ENCODE data around the gene PSMC2. TPM values are rescaled to one million over a fixed set of nuclear protein-coding genes. Genes with fewer than 3 reads are reported as not detected.

PSMC2 gene
- polyA plus RNA-seq, 1 donor from 2014 or later: 192 TPM

GRCh38 chr7:103388469-103389140 is 41.2 kb downstream of the PSMC2 start:
- no peak overlapping the region for H3K9ac ChIP-seq (ENCODE audit: low read length)
- no peaks in the 10 kb centered on the region for H3K27me3 ChIP-seq (ENCODE audit: insufficient read depth, low read depth, low read length)
- H3K79me2 ChIP-seq (replicated peaks; ENCODE audit: insufficient read depth, low read length): no peaks in the 10 kb centered on the region
- H3K9me2 ChIP-seq (ENCODE audit: insufficient read depth, low read length): no peaks in the 10 kb centered on the region
- no peaks in the 10 kb centered on the region for H3K36me3 ChIP-seq (ENCODE audit: insufficient read depth, low read length)
- H3K4me3 ChIP-seq (ENCODE audit: low read length): no peak overlapping the region
- no peak overlapping the region for H3K27ac ChIP-seq (ENCODE audit: low read length)
- no peaks in the 10 kb centered on the region for H3F3A ChIP-seq (ENCODE audit: insufficient read depth, low read length, poor library complexity, severe bottlenecking)
- TF ChIP-seq SMC3 (conservative IDR thresholded peaks at IDR 0.05; ENCODE audit: poor library complexity) (no peak), REST (IDR thresholded peaks at IDR 0.05; ENCODE audit: borderline replicate concordance) (no peak), MXI1 (conservative IDR thresholded peaks at IDR 0.05; ENCODE audit: poor library complexity, severe bottlenecking) (no peak), TAF1 (IDR thresholded peaks at IDR 0.05; ENCODE audit: low read depth) (no peak), CTCF (IDR thresholded peaks at IDR 0.05; ENCODE audit: poor library complexity, severe bottlenecking) (no peak), EZH2 (IDR thresholded peaks at IDR 0.05; ENCODE audit: borderline replicate concordance, insufficient read depth, low read length, poor library complexity, severe bottlenecking) (no peak), POLR2AphosphoS5 (IDR thresholded peaks at IDR 0.05) (no peak), EP300 (conservative IDR thresholded peaks at IDR 0.05; ENCODE audit: poor library complexity, severe bottlenecking) (no peak), RAD21 (conservative IDR thresholded peaks at IDR 0.05) (no peak)
- H2AFZ ChIP-seq (ENCODE audit: low read depth, low read length): no peak overlapping the region
- H3K9me3 ChIP-seq (ENCODE audit: low read length): no peaks in the 10 kb centered on the region
- H4K20me1 ChIP-seq (ENCODE audit: insufficient read depth): no peaks in the 10 kb centered on the region
- H3K4me2 ChIP-seq (ENCODE audit: low read length): no peak overlapping the region

- no peak overlapping the region for H2AFZ ChIP-seq (ENCODE audit: low read depth, low read length)
- TF ChIP-seq MXI1 (conservative IDR thresholded peaks at IDR 0.05; ENCODE audit: poor library complexity, severe bottlenecking) (no peak), POLR2AphosphoS5 (IDR thresholded peaks at IDR 0.05) (no peak), REST (IDR thresholded peaks at IDR 0.05; ENCODE audit: borderline replicate concordance) (no peak), EP300 (conservative IDR thresholded peaks at IDR 0.05; ENCODE audit: poor library complexity, severe bottlenecking) (no peak), TAF1 (IDR thresholded peaks at IDR 0.05; ENCODE audit: low read depth) (no peak), EZH2 (IDR thresholded peaks at IDR 0.05; ENCODE audit: borderline replicate concordance, insufficient read depth, low read length, poor library complexity, severe bottlenecking) (no peak), RAD21 (conservative IDR thresholded peaks at IDR 0.05) (no peak), CTCF (IDR thresholded peaks at IDR 0.05; ENCODE audit: poor library complexity, severe bottlenecking) (no peak), SMC3 (conservative IDR thresholded peaks at IDR 0.05; ENCODE audit: poor library complexity) (no peak)
- H3K27me3 ChIP-seq (ENCODE audit: insufficient read depth, low read depth, low read length): no peaks in the 10 kb centered on the region
- H4K20me1 ChIP-seq (ENCODE audit: insufficient read depth): no peaks in the 10 kb centered on the region
- H3K9me2 ChIP-seq (ENCODE audit: insufficient read depth, low read length): no peaks in the 10 kb centered on the region
- H3K4me2 ChIP-seq (ENCODE audit: low read length): no peak overlapping the region
- H3K4me3 ChIP-seq (ENCODE audit: low read length): no peak overlapping the region
- H3F3A ChIP-seq (ENCODE audit: insufficient read depth, low read length, poor library complexity, severe bottlenecking): no peaks in the 10 kb centered on the region
- H3K27ac ChIP-seq (ENCODE audit: low read length): no peak overlapping the region
- no peaks in the 10 kb centered on the region for H3K9me3 ChIP-seq (ENCODE audit: low read length)
- H3K36me3 ChIP-seq (ENCODE audit: insufficient read depth, low read length): no peaks in the 10 kb centered on the region
- no peaks in the 10 kb centered on the region for H3K79me2 ChIP-seq (replicated peaks; ENCODE audit: insufficient read depth, low read length)
- H3K9ac ChIP-seq (ENCODE audit: low read length): no peak overlapping the region
These were observed 41.8 kb downstream of the PSMC2 start for GRCh38 chr7:103389263-103389662.

Measured in neural cell (in vitro differentiated cells).